H9 (cell line): ENCODE results near the gene ZNF628. TPM values are rescaled to one million over a fixed set of nuclear protein-coding genes. Genes with fewer than 3 reads are reported as not detected.

Source experiments
- DNase-seq: peaks from one replicate; pipeline ENCODE4 v3.0.0-alpha.2; 2017
- H2AFZ ChIP-seq: one replicate; pipeline ENCODE4 v1.6.1; 2013; ENCODE audit warnings: mild to moderate bottlenecking, low read length, control low read depth, moderate library complexity
- H2AK5ac ChIP-seq: 2 replicates; pipeline ENCODE4 v1.6.1; 2013; ENCODE audit warnings: low read length, control low read depth, mixed read lengths; ENCODE audit not compliant: insufficient read length
- H2BK120ac ChIP-seq: one replicate; pipeline ENCODE4 v1.6.1; 2013; ENCODE audit warnings: low read depth, mild to moderate bottlenecking, low read length, control low read depth, inconsistent platforms; ENCODE audit not compliant: poor library complexity, severe bottlenecking
- H2BK12ac ChIP-seq: 2 replicates; pipeline ENCODE4 v1.6.1; 2013; ENCODE audit warnings: low read length, control low read depth, mixed read lengths, low read depth; ENCODE audit not compliant: insufficient read length
- H2BK15ac ChIP-seq: 2 replicates; pipeline ENCODE4 v1.6.1; 2013; ENCODE audit warnings: low read depth, low read length, control low read depth
- H2BK20ac ChIP-seq: one replicate; pipeline ENCODE4 v1.6.1; 2013; ENCODE audit warnings: low read depth, mild to moderate bottlenecking, low read length, control low read depth, inconsistent platforms; ENCODE audit not compliant: poor library complexity, severe bottlenecking
- H2BK5ac ChIP-seq: 2 replicates; pipeline ENCODE4 v1.6.1; 2013; ENCODE audit warnings: low read length, control low read depth, mixed read lengths; ENCODE audit not compliant: insufficient read length
- H3K14ac ChIP-seq: 2 replicates; pipeline ENCODE4 v1.6.1; 2013; ENCODE audit warnings: low read length, control low read depth; ENCODE audit not compliant: insufficient read depth
- H3K18ac ChIP-seq: 2 replicates; pipeline ENCODE4 v1.6.1; 2013; ENCODE audit warnings: low read depth, mild to moderate bottlenecking, mixed read lengths, low read length, control low read depth; ENCODE audit not compliant: insufficient read length
- H3K23ac ChIP-seq: 2 replicates; pipeline ENCODE4 v1.6.1; 2013; ENCODE audit warnings: low read length, control low read depth, mixed read lengths, low read depth; ENCODE audit not compliant: insufficient read length
- H3K23me2 ChIP-seq: 2 replicates; pipeline ENCODE4 v1.6.1; 2013; ENCODE audit warnings: low read depth, mild to moderate bottlenecking, mixed read lengths, low read length, control low read depth; ENCODE audit not compliant: insufficient read length, poor library complexity, severe bottlenecking
- H3K27ac ChIP-seq: 2 replicates; pipeline ENCODE4 v1.5.1; 2013; ENCODE audit warnings: low read length, control low read depth, mixed read lengths, low read depth; ENCODE audit not compliant: insufficient read length
- H3K27me3 ChIP-seq: 2 replicates; pipeline ENCODE4 v1.6.1; 2013; ENCODE audit warnings: low read length, control low read depth, inconsistent platforms; ENCODE audit not compliant: insufficient read depth
- H3K4ac ChIP-seq: 2 replicates; pipeline ENCODE4 v1.6.1; 2013; ENCODE audit warnings: low read depth, mild to moderate bottlenecking, control low read depth, inconsistent platforms, low read length, moderate library complexity
- H3K4me1 ChIP-seq: 2 replicates; pipeline ENCODE4 v1.6.1; 2013; ENCODE audit warnings: low read length, control low read depth, inconsistent platforms; ENCODE audit not compliant: insufficient read depth
- H3K4me2 ChIP-seq: 2 replicates; pipeline ENCODE4 v1.6.1; 2013; ENCODE audit warnings: low read length, control low read depth, mixed read lengths; ENCODE audit not compliant: insufficient read length, insufficient read depth
- H3K56ac ChIP-seq: 2 replicates; pipeline ENCODE4 v1.6.1; 2013; ENCODE audit warnings: low read depth, mild to moderate bottlenecking, mixed read lengths, low read length, control low read depth; ENCODE audit not compliant: insufficient read length
- H3K79me1 ChIP-seq: 2 replicates; pipeline ENCODE4 v1.6.1; 2013; ENCODE audit warnings: low read depth, mild to moderate bottlenecking, moderate library complexity, low read length, control low read depth, inconsistent platforms; ENCODE audit not compliant: insufficient read depth, poor library complexity, severe bottlenecking
- H3K79me2 ChIP-seq: 2 replicates; pipeline ENCODE4 v1.6.1; 2013; ENCODE audit warnings: low read length, control low read depth, inconsistent platforms; ENCODE audit not compliant: insufficient read depth
- H3K9ac ChIP-seq: 2 replicates; pipeline ENCODE4 v1.6.1; 2013; ENCODE audit warnings: low read length, control low read depth, mixed read lengths; ENCODE audit not compliant: insufficient read length; ENCODE audit errors: extremely low read depth
- H3K9me3 ChIP-seq: one replicate; pipeline ENCODE4 v1.6.1; 2013; ENCODE audit warnings: low read depth, low read length, inconsistent platforms; ENCODE audit not compliant: control insufficient read depth
- H3T11ph ChIP-seq: one replicate; pipeline ENCODE4 v1.6.1; 2013; ENCODE audit warnings: mild to moderate bottlenecking, low read length, control low read depth, inconsistent platforms
- H4K20me1 ChIP-seq: one replicate; pipeline ENCODE4 v1.6.1; 2013; ENCODE audit not compliant: control insufficient read depth, insufficient read length, insufficient read depth
- H4K5ac ChIP-seq: 2 replicates; pipeline ENCODE4 v1.6.1; 2013; ENCODE audit warnings: low read depth, mild to moderate bottlenecking, mixed read lengths, low read length, control low read depth; ENCODE audit not compliant: insufficient read length
- H4K8ac ChIP-seq: replicated peaks from 2 replicates; pipeline ENCODE4 v1.6.1; 2013; ENCODE audit warnings: low read length, control low read depth, mixed read lengths, low read depth; ENCODE audit not compliant: insufficient read length
- H4K91ac ChIP-seq: 2 replicates; pipeline ENCODE4 v1.6.1; 2013; ENCODE audit warnings: low read depth, mild to moderate bottlenecking, moderate library complexity, mixed read lengths, low read length, control low read depth; ENCODE audit not compliant: insufficient read length
- H3K27ac Mint-ChIP-seq, 3 experiments: 2 replicates in 2 of 3; 3 replicates in 1 of 3; pipeline ENCODE4 v1.8.0; 2020 to 2021; ENCODE audit warnings: mixed read lengths in 3 of 3, mild to moderate bottlenecking in 1 of 3, moderate library complexity in 1 of 3
- H3K27me3 Mint-ChIP-seq: 2 replicates; pipeline ENCODE4 v1.8.0; 2021; ENCODE audit warnings: low read depth, mild to moderate bottlenecking, moderate library complexity, mixed read lengths
- H3K36me3 Mint-ChIP-seq, 3 experiments: 2 replicates in 2 of 3; 3 replicates in 1 of 3; pipeline ENCODE4 v1.8.0; 2020 to 2021; ENCODE audit warnings: low read depth in 3 of 3, mixed read lengths in 3 of 3; ENCODE audit not compliant: insufficient read depth in 1 of 3
- H3K4me1 Mint-ChIP-seq, 2 experiments: 2 replicates each; pipeline ENCODE4 v1.8.0; 2020; ENCODE audit warnings: mixed read lengths in 2 of 2
- H3K4me3 Mint-ChIP-seq, 2 experiments: 2 replicates in 1 of 2; 3 replicates in 1 of 2; pipeline ENCODE4 v1.8.0; 2020 to 2021; ENCODE audit warnings: mild to moderate bottlenecking in 2 of 2, mixed read lengths in 2 of 2, moderate library complexity in 1 of 2
- H3K9me3 Mint-ChIP-seq, 2 experiments: 2 replicates in 1 of 2; 3 replicates in 1 of 2; pipeline ENCODE4 v1.8.0; 2020; ENCODE audit warnings: mild to moderate bottlenecking in 2 of 2, mixed read lengths in 2 of 2, moderate library complexity in 1 of 2
- CTCF ChIP-seq: fragments of 200-600 bp; sonication (generic); conservative IDR thresholded peaks from 3 replicates; pipeline ENCODE4 v1.8.0; 2021; ENCODE audit warnings: antibody characterized with exemption, mild to moderate bottlenecking
- WGBS: extraction: QIAGEN DNeasy Blood & Tissue Kit; methylation state at CpG from one replicate; pipeline ENCODE4 v1.1.7; 2013; ENCODE audit warnings: missing lambda C conversion rate, low lambda C conversion rate, mixed read lengths; ENCODE audit not compliant: insufficient read length; ENCODE audit errors: extremely low coverage; 5-methylcytosine and 5-hydroxymethylcytosine counted together
- total RNA-seq: library from RNA; stranded (reverse); gene quantifications from 2 replicates; pipeline ENCODE4 v1.2.1, GENCODE V29; 2021

Gene ZNF628
- total RNA-seq, 1 experiment from 2014 or later: 16.6 TPM

GRCh38 chr19:55493645-55494171 lies 17.3 kb downstream of the ZNF628 start:
- H3K27me3 Mint-ChIP-seq: peaks cover 17% of the 10 kb centered on the region
- H3K79me1 ChIP-seq: no peaks in the 10 kb centered on the region
- DNase-seq: no peak
- no CpG with 5 or more reads among the region's 38 CpGs for WGBS
- no peak overlapping the region for H3K18ac ChIP-seq
- H3K4ac ChIP-seq: no peak overlapping the region
- no peaks in the 10 kb centered on the region for H4K20me1 ChIP-seq
- H3K23me2 ChIP-seq: no peaks in the 10 kb centered on the region
- no peak overlapping the region for H3T11ph ChIP-seq
- H2BK20ac ChIP-seq: no peak overlapping the region
- H3K9me3 ChIP-seq: no peaks in the 10 kb centered on the region
- H3K9ac ChIP-seq: no peak overlapping the region
- H4K91ac ChIP-seq: no peak overlapping the region
- no peak overlapping the region for H3K56ac ChIP-seq
- H3K27me3 ChIP-seq: no peaks in the 10 kb centered on the region
- no peak overlapping the region for H3K27ac ChIP-seq
- no peak overlapping the region for H3K23ac ChIP-seq
- no peaks in the 10 kb centered on the region; a peak in 1 of 7 replicates for H3K36me3 Mint-ChIP-seq
- no peaks in the 10 kb centered on the region for H3K79me2 ChIP-seq
- no peak overlapping the region for H4K5ac ChIP-seq
- H3K9me3 Mint-ChIP-seq: no peaks in the 10 kb centered on the region
- no peak for TF ChIP-seq CTCF
- no peak overlapping the region for H2AFZ ChIP-seq
- no peak overlapping the region for H3K27ac Mint-ChIP-seq
- no peak overlapping the region for H4K8ac ChIP-seq
- H2AK5ac ChIP-seq: no peak overlapping the region
- no peaks in the 10 kb centered on the region for H3K4me1 ChIP-seq
- H2BK120ac ChIP-seq: no peak overlapping the region
- no peak overlapping the region; the same call in 1 of the 2 replicates for H3K14ac ChIP-seq
- H2BK12ac ChIP-seq: no peak overlapping the region
- H3K4me3 Mint-ChIP-seq: no peak overlapping the region
- H2BK15ac ChIP-seq: no peak overlapping the region
- H3K4me1 Mint-ChIP-seq: peaks cover 21 to 33% of the 10 kb centered on the region in 2 experiments
- H3K4me2 ChIP-seq: no peak overlapping the region
- no peak overlapping the region for H2BK5ac ChIP-seq
